Keratinocyte (primary cell): ENCODE measurements around the gene GJB4. TPM values are rescaled to one million over a fixed set of nuclear protein-coding genes. Genes with fewer than 3 reads are reported as not detected.

Experiments
- DNase-seq: peaks from one replicate; pipeline ENCODE4 v3.0.0-alpha.2; 2011; ENCODE audit warnings: low read depth, missing footprints, low spot score
- FAIRE-seq: peaks from 2 replicates; lab custom pipeline; 2011; peaks lifted over from hg19 to GRCh38; lab: Jason Lieb, UNC
- H2AFZ ChIP-seq: 2 replicates; pipeline ENCODE4 v1.6.0; 2012; ENCODE audit warnings: low read length, control low read depth, inconsistent platforms; ENCODE audit not compliant: control insufficient read depth
- H3K27ac ChIP-seq: 2 replicates; pipeline ENCODE4 v1.5.1; 2011; ENCODE audit warnings: low read length; ENCODE audit not compliant: control insufficient read depth, insufficient read depth
- H3K27me3 ChIP-seq: 3 replicates; pipeline ENCODE4 v1.6.0; 2011; ENCODE audit warnings: low read length; ENCODE audit not compliant: control insufficient read depth, insufficient read depth; ENCODE audit errors: extremely low read depth
- H3K36me3 ChIP-seq, 2 experiments: 2 replicates in 1 of 2; 3 replicates in 1 of 2; pipeline ENCODE4 v1.5.1; 2011; ENCODE audit warnings: low read length in 2 of 2, mild to moderate bottlenecking in 1 of 2; ENCODE audit not compliant: control insufficient read depth in 2 of 2, insufficient read depth in 2 of 2; ENCODE audit errors: extremely low read depth in 1 of 2
- H3K4me1 ChIP-seq: 3 replicates; pipeline ENCODE4 v1.5.1; 2011; ENCODE audit warnings: low read length; ENCODE audit not compliant: control insufficient read depth, insufficient read depth; ENCODE audit errors: extremely low read depth
- H3K4me2 ChIP-seq: 3 replicates; pipeline ENCODE4 v1.6.0; 2011; ENCODE audit warnings: low read depth, low read length; ENCODE audit not compliant: control insufficient read depth, insufficient read depth; ENCODE audit errors: extremely low read depth
- H3K4me3 ChIP-seq, 3 experiments: fragments of 200-600 bp in 1 of 3; sonication (generic) in 1 of 3; 2 replicates in 2 of 3; 3 replicates in 1 of 3; pipeline ENCODE4 v1.5.1; 2011 to 2016; ENCODE audit warnings: low read length in 3 of 3, mild to moderate bottlenecking in 3 of 3, control low read depth in 2 of 3, inconsistent platforms in 1 of 3, low read depth in 1 of 3, mixed read lengths in 1 of 3, mixed run types in 1 of 3, moderate library complexity in 1 of 3; ENCODE audit not compliant: control insufficient read depth in 2 of 3, insufficient read depth in 2 of 3; ENCODE audit errors: extremely low read depth in 1 of 3
- H3K79me2 ChIP-seq: 2 replicates; pipeline ENCODE4 v1.6.0; 2012; ENCODE audit warnings: low read length; ENCODE audit not compliant: control insufficient read depth, insufficient read depth
- H3K9ac ChIP-seq: 3 replicates; pipeline ENCODE4 v1.6.0; 2011; ENCODE audit warnings: low read length; ENCODE audit not compliant: control insufficient read depth, insufficient read depth; ENCODE audit errors: extremely low read depth
- H3K9me1 ChIP-seq: 3 replicates; pipeline ENCODE4 v1.6.0; 2011; ENCODE audit warnings: low read length; ENCODE audit not compliant: control insufficient read depth, insufficient read depth; ENCODE audit errors: extremely low read depth
- H3K9me3 ChIP-seq: 2 replicates; pipeline ENCODE4 v1.5.1; 2012; ENCODE audit warnings: low read depth, low read length; ENCODE audit not compliant: control insufficient read depth
- H4K20me1 ChIP-seq: 3 replicates; pipeline ENCODE4 v1.6.0; 2011; ENCODE audit warnings: low read length; ENCODE audit not compliant: control insufficient read depth, insufficient read depth; ENCODE audit errors: extremely low read depth
- CTCF ChIP-seq, 3 experiments: IDR thresholded peaks in 1 of 3; conservative IDR thresholded peaks in 1 of 3; optimal IDR thresholded peaks in 1 of 3; 2 replicates in 2 of 3; 3 replicates in 1 of 3; pipeline versions ENCODE3 to v1.5.1; 2011; ENCODE audit warnings: low read length in 3 of 3, mild to moderate bottlenecking in 3 of 3, moderate library complexity in 2 of 3, control low read depth in 1 of 3, inconsistent platforms in 1 of 3; ENCODE audit not compliant: insufficient read depth in 2 of 3; ENCODE audit errors: extremely low read depth in 1 of 3
- EZH2 ChIP-seq: IDR thresholded peaks from one replicate; pipeline ENCODE4 v1.6.1; 2012; ENCODE audit warnings: inconsistent platforms, mild to moderate bottlenecking, low read length, moderate library complexity
- dilution Hi-C: fragments of 300-500 bp; cut with MboI; formaldehyde crosslinking; loops from one replicate; pipeline ENCODE4 v1.7.0; 2020; ENCODE audit warnings: low sequenced_read_pairs; ENCODE audit not compliant: extremely low pct_ligation_motif_present
- polyA plus RNA-seq, 5 experiments: library from polyadenylated mRNA; depleted of rRNA in 3 of 5; stranded (reverse) in 3 of 5; stranded (forward) in 1 of 5; unstranded in 1 of 5; fragments of >200 nt; gene quantifications; 1 replicate in 1 of 5; 2 replicates in 3 of 5; 3 replicates in 1 of 5; pipeline versions ENCODE4 v1.2.1 to v1.2.3, GENCODE V29; 2011 to 2012; ENCODE audit warnings: missing spikeins in 2 of 5, low read depth in 1 of 5, low replicate concordance in 1 of 5

Gene GJB4
- polyA plus RNA-seq, 1 donor (not counting 4 experiments of a cell fraction or from before 2014, with no cell fraction given), result 18.1 TPM

- FAIRE-seq (no peak), DNase-seq (no peak)
- H3K4me2 ChIP-seq, result peak overlapping the region; percentile 87
- no peak overlapping the region for H2AFZ ChIP-seq
- no peaks in the 10 kb centered on the region for H3K27me3 ChIP-seq
- H3K9me1 ChIP-seq, result no peaks in the 10 kb centered on the region
- peak overlapping the region; percentile 96 for H3K9ac ChIP-seq
- H3K9me3 ChIP-seq, result no peaks in the 10 kb centered on the region
- dilution Hi-C loops, result no loop called here
- H3K4me1 ChIP-seq, result peaks cover 58% of the 10 kb centered on the region
- peak overlapping the region in 1 of 3 experiments; percentile 2 for H3K4me3 ChIP-seq
- peaks cover 41% of the 10 kb centered on the region for H3K79me2 ChIP-seq
- TF ChIP-seq CTCF (optimal IDR thresholded peaks at IDR 0.05 in 1 of 3, IDR thresholded peaks at IDR 0.05 in 1 of 3, conservative IDR thresholded peaks at IDR 0.05 in 1 of 3; ENCODE audit: extremely low read depth in 1 of 3, insufficient read depth in 2 of 3, low read length in 3 of 3) (no peak), EZH2 (no peak)
- H3K36me3 ChIP-seq, result peaks cover under 1 to 16% of the 10 kb centered on the region in 2 experiments
- H3K27ac ChIP-seq, result peak overlapping the region; percentile 94
- peaks cover 4% of the 10 kb centered on the region for H4K20me1 ChIP-seq
These were observed 20.4 kb downstream of the GJB4 start for GRCh38 chr1:34779962-34780361.

- H3K9me1 ChIP-seq, result no peaks in the 10 kb centered on the region
- H3K9me3 ChIP-seq, result no peaks in the 10 kb centered on the region
- dilution Hi-C loops, result no loop called here
- no peaks in the 10 kb centered on the region for H3K27me3 ChIP-seq
- H3K4me2 ChIP-seq, result peak overlapping the region; percentile 87
- peaks cover 63% of the 10 kb centered on the region for H3K4me1 ChIP-seq
- H3K36me3 ChIP-seq, result peaks cover 6 to 20% of the 10 kb centered on the region in 2 experiments
- H2AFZ ChIP-seq, result no peak overlapping the region
- no peak for TF ChIP-seq EZH2
- no peak for TF ChIP-seq CTCF (optimal IDR thresholded peaks at IDR 0.05 in 1 of 3, IDR thresholded peaks at IDR 0.05 in 1 of 3, conservative IDR thresholded peaks at IDR 0.05 in 1 of 3; ENCODE audit: extremely low read depth in 1 of 3, insufficient read depth in 2 of 3, low read length in 3 of 3)
- peaks cover 47% of the 10 kb centered on the region for H3K79me2 ChIP-seq
- H3K27ac ChIP-seq, result peak overlapping the region; percentile 94
- FAIRE-seq, result peak; percentile 49
- no peak for DNase-seq
- peak overlapping the region; percentile 96 for H3K9ac ChIP-seq
- peak overlapping the region; percentile 69 to 93 (median 93) for H3K4me3 ChIP-seq
- H4K20me1 ChIP-seq, result peaks cover 4% of the 10 kb centered on the region
These were observed 21.0 kb downstream of the GJB4 start for GRCh38 chr1:34780528-34780927.
